ENCODE data around the gene ATP1B4.

GRCh38 chrX:120334603-120335002, 27.3 kb upstream of the ATP1B4 start:
- no peak for TF ChIP-seq FOXK2 (IDR thresholded peaks at IDR 0.05)
- no peak for TF ChIP-seq POLR2A (IDR thresholded peaks at IDR 0.05; ENCODE audit: insufficient read depth in 1 of 2, low read depth in 2 of 2, low read length in 2 of 2)
- TF ChIP-seq EZH2 (conservative IDR thresholded peaks at IDR 0.05; ENCODE audit: low read depth, low read length): no peak
- no peak for TF ChIP-seq CEBPB (IDR thresholded peaks at IDR 0.05; ENCODE audit: borderline replicate concordance, low read depth, low read length)
- no peak for TF ChIP-seq HNRNPH1 (optimal IDR thresholded peaks at IDR 0.05; ENCODE audit: low read depth, low read length)
